Activated B cell treated with CpG ODN at 0.5 μM for 24 hours (primary cell): ENCODE measurements around the gene CNOT6L. TPM values are rescaled to one million over a fixed set of nuclear protein-coding genes. Genes with fewer than 3 reads are reported as not detected.

Experiments used
- ATAC-seq: fragments of 200-7000 bp; cut with Tn5 transposase; one replicate; pipeline ENCODE4 v1.10.0; 2021; ENCODE audit warnings: low read depth, mild to moderate bottlenecking, moderate library complexity
- CTCF ChIA-PET: fragments of 350-600 bp; sonication (Branson Sonifier 250); formaldehyde crosslinking; loops from one replicate; lab custom pipeline; 2021; ENCODE audit warnings: antibody characterized with exemption; lab: Charles Lee
- POLR2A ChIA-PET: fragments of 350-600 bp; sonication (Branson Sonifier 250); formaldehyde crosslinking; loops from one replicate; lab custom pipeline; 2021; ENCODE audit warnings: antibody characterized with exemption; lab: Charles Lee
- DNase-seq: peaks from one replicate; pipeline ENCODE4 v3.0.0; 2022
- H3K27ac Mint-ChIP-seq: one replicate; pipeline ENCODE4 v1.8.0; 2020; ENCODE audit warnings: mixed read lengths
- H3K27me3 Mint-ChIP-seq: one replicate; pipeline ENCODE4 v1.8.0; 2021; ENCODE audit warnings: mixed read lengths
- H3K36me3 Mint-ChIP-seq: one replicate; pipeline ENCODE4 v1.8.0; 2021; ENCODE audit warnings: low read depth, mixed read lengths
- H3K4me1 Mint-ChIP-seq: one replicate; pipeline ENCODE4 v1.8.0; 2021; ENCODE audit warnings: mixed read lengths
- H3K4me3 Mint-ChIP-seq: one replicate; pipeline ENCODE4 v1.8.0; 2020; ENCODE audit warnings: mild to moderate bottlenecking, mixed read lengths
- H3K9me3 Mint-ChIP-seq: one replicate; pipeline ENCODE4 v1.8.0; 2020; ENCODE audit warnings: mixed read lengths
- CTCF ChIP-seq: fragments of 200-600 bp; IDR thresholded peaks from one replicate; pipeline ENCODE4 v1.8.0; 2022; ENCODE audit warnings: antibody characterized with exemption, mild to moderate bottlenecking
- intact Hi-C: fragments of 100-400 bp; cut with micrococcal nuclease; formaldehyde crosslinking; loops from one replicate; pipeline ENCODE4 v1.15.1; 2024
- total RNA-seq: library from RNA; stranded (reverse); gene quantifications from 2 replicates; pipeline ENCODE4 v1.2.3, GENCODE V29; 2022

Gene CNOT6L
- total RNA-seq, 1 donor from 2014 or later: 75.3 TPM

- CTCF ChIA-PET: no interaction called here
- intact Hi-C loops: no loop called here
- no peaks in the 10 kb centered on the region for H3K9me3 Mint-ChIP-seq
Observed at GRCh38 chr4:77692847-77693432, 126.2 kb downstream of the CNOT6L start.

GRCh38 chr4:77681792-77682191, 137.4 kb downstream of the CNOT6L start:
- Mint-ChIP-seq H3K27me3 (peaks cover 3% of the 10 kb centered on the region), H3K36me3 (no peaks in the 10 kb centered on the region), H3K27ac (no peak overlapping the region), H3K4me1 (no peaks in the 10 kb centered on the region), H3K4me3 (no peak overlapping the region), H3K9me3 (no peaks in the 10 kb centered on the region)
- TF ChIP-seq CTCF: no peak
- intact Hi-C loops: no loop called here
- no peak for DNase-seq
- ChIA-PET POLR2A (no interaction called here), CTCF (no interaction called here)
- no peak for ATAC-seq

More at GRCh38 chr4:77692847-77693432, 126.2 kb downstream of the CNOT6L start:
- Mint-ChIP-seq H3K27me3 (peaks cover 4% of the 10 kb centered on the region), H3K27ac (no peak overlapping the region), H3K4me1 (no peaks in the 10 kb centered on the region), H3K36me3 (no peaks in the 10 kb centered on the region), H3K4me3 (no peak overlapping the region)
- no peak for DNase-seq
- no peak for ATAC-seq
- TF ChIP-seq CTCF: no peak
- POLR2A ChIA-PET: no interaction called here

GRCh38 chr4:77676842-77677241, 142.3 kb downstream of the CNOT6L start:
- POLR2A ChIA-PET: no interaction called here
- H3K36me3 Mint-ChIP-seq: no peaks in the 10 kb centered on the region
- ATAC-seq: no peak
- H3K27me3 Mint-ChIP-seq: peaks cover 1% of the 10 kb centered on the region
- no peaks in the 10 kb centered on the region for H3K9me3 Mint-ChIP-seq
- CTCF ChIA-PET: no interaction called here
- H3K4me3 Mint-ChIP-seq: no peak overlapping the region
- H3K4me1 Mint-ChIP-seq: no peaks in the 10 kb centered on the region
- intact Hi-C loops: no loop called here
- no peak for TF ChIP-seq CTCF
- H3K27ac Mint-ChIP-seq: no peak overlapping the region
- DNase-seq: no peak

GRCh38 chr4:77671051-77671450, 148.1 kb downstream of the CNOT6L start:
- no peak for TF ChIP-seq CTCF
- Mint-ChIP-seq H3K4me3 (no peak overlapping the region), H3K9me3 (no peaks in the 10 kb centered on the region), H3K36me3 (no peaks in the 10 kb centered on the region), H3K4me1 (no peaks in the 10 kb centered on the region), H3K27me3 (peaks cover 3% of the 10 kb centered on the region), H3K27ac (no peak overlapping the region)
- no peak for DNase-seq
- intact Hi-C loops: no loop called here
- ChIA-PET CTCF (no interaction called here), POLR2A (no interaction called here)
- ATAC-seq: no peak

- no peak for TF ChIP-seq CTCF
- Mint-ChIP-seq H3K4me1 (no peaks in the 10 kb centered on the region), H3K4me3 (no peak overlapping the region), H3K9me3 (no peaks in the 10 kb centered on the region), H3K27me3 (peaks cover 3% of the 10 kb centered on the region), H3K27ac (no peak overlapping the region), H3K36me3 (no peaks in the 10 kb centered on the region)
- ChIA-PET POLR2A (no interaction called here), CTCF (no interaction called here)
- intact Hi-C loops: no loop called here
- DNase-seq (no peak), ATAC-seq (no peak)
Observed at GRCh38 chr4:77669946-77670590, 149.1 kb downstream of the CNOT6L start.
